ENCODE measurements around the gene UBXN7. TPM values are rescaled to one million over a fixed set of nuclear protein-coding genes. Genes with fewer than 3 reads are reported as not detected.
"Not testable (repeated sequence)": the region's sequence is repeated elsewhere in the genome, so short reads cannot be mapped to it uniquely, and the experiment has no call there.

The UBXN7 gene
- total RNA-seq, 1 donor from 2014 or later = 102 TPM

GRCh38 chr3:196463478-196463756 lies 31.2 kb upstream of the UBXN7 start:
- Mint-ChIP-seq H3K4me3 (ENCODE audit: low read depth) (no peak overlapping the region), H3K9me3 (ENCODE audit: low read depth) (peaks cover 8% of the 10 kb centered on the region), H3K4me1 (ENCODE audit: low read depth) (no peaks in the 10 kb centered on the region), H3K27ac (no peak overlapping the region), H3K36me3 (ENCODE audit: insufficient read depth) (peaks cover 13% of the 10 kb centered on the region), H3K27me3 (no peaks in the 10 kb centered on the region)
- no peak for TF ChIP-seq CTCF (IDR thresholded peaks at IDR 0.05; ENCODE audit: unreplicated experiment)
- DNase-seq (ENCODE audit: low spot score, unreplicated experiment) = no peak

- H3K36me3 Mint-ChIP-seq (ENCODE audit: insufficient read depth) = peaks cover 13% of the 10 kb centered on the region
- not testable (repeated sequence) for DNase-seq (ENCODE audit: low spot score, unreplicated experiment)
These were observed 30.7 kb upstream of the UBXN7 start for GRCh38 chr3:196462680-196463477.

GRCh38 chr3:196458063-196458462 lies 25.8 kb upstream of the UBXN7 start:
- no peak for TF ChIP-seq CTCF (IDR thresholded peaks at IDR 0.05; ENCODE audit: unreplicated experiment)
- Mint-ChIP-seq H3K4me1 (ENCODE audit: low read depth) (no peaks in the 10 kb centered on the region), H3K36me3 (ENCODE audit: insufficient read depth) (peaks cover 7% of the 10 kb centered on the region), H3K4me3 (ENCODE audit: low read depth) (no peak overlapping the region), H3K9me3 (ENCODE audit: low read depth) (peaks cover 8% of the 10 kb centered on the region), H3K27me3 (no peaks in the 10 kb centered on the region), H3K27ac (no peak overlapping the region)
- no peak for DNase-seq (ENCODE audit: low spot score, unreplicated experiment)

More at GRCh38 chr3:196462680-196463477, 30.7 kb upstream of the UBXN7 start:
- H3K9me3 Mint-ChIP-seq (ENCODE audit: low read depth); H3K4me3 Mint-ChIP-seq (ENCODE audit: low read depth); H3K27me3 Mint-ChIP-seq; H3K4me1 Mint-ChIP-seq (ENCODE audit: low read depth): not testable (repeated sequence)
- H3K27ac Mint-ChIP-seq = peak overlapping the region; percentile 6

- not testable (repeated sequence) for H3K4me1 Mint-ChIP-seq (ENCODE audit: low read depth); H3K4me3 Mint-ChIP-seq (ENCODE audit: low read depth); H3K27ac Mint-ChIP-seq; H3K27me3 Mint-ChIP-seq; H3K9me3 Mint-ChIP-seq (ENCODE audit: low read depth); H3K36me3 Mint-ChIP-seq (ENCODE audit: insufficient read depth); DNase-seq (ENCODE audit: low spot score, unreplicated experiment)
These were observed 25.2 kb upstream of the UBXN7 start for GRCh38 chr3:196457470-196457869.

GRCh38 chr3:196454935-196455334 lies 22.7 kb upstream of the UBXN7 start:
- Mint-ChIP-seq H3K9me3 (ENCODE audit: low read depth) (no peaks in the 10 kb centered on the region), H3K27ac (no peak overlapping the region), H3K36me3 (ENCODE audit: insufficient read depth) (no peaks in the 10 kb centered on the region), H3K4me3 (ENCODE audit: low read depth) (no peak overlapping the region), H3K27me3 (no peaks in the 10 kb centered on the region), H3K4me1 (ENCODE audit: low read depth) (no peaks in the 10 kb centered on the region)
- no peak for TF ChIP-seq CTCF (IDR thresholded peaks at IDR 0.05; ENCODE audit: unreplicated experiment)
- no peak for DNase-seq (ENCODE audit: low spot score, unreplicated experiment)

- not testable (repeated sequence) for H3K4me3 Mint-ChIP-seq (ENCODE audit: low read depth); H3K4me1 Mint-ChIP-seq (ENCODE audit: low read depth); DNase-seq (ENCODE audit: low spot score, unreplicated experiment); H3K36me3 Mint-ChIP-seq (ENCODE audit: insufficient read depth); H3K9me3 Mint-ChIP-seq (ENCODE audit: low read depth); H3K27ac Mint-ChIP-seq; H3K27me3 Mint-ChIP-seq
These were observed 13.2 kb upstream of the UBXN7 start for GRCh38 chr3:196445391-196445790.

- Mint-ChIP-seq H3K36me3 (ENCODE audit: insufficient read depth) (no peaks in the 10 kb centered on the region), H3K4me3 (ENCODE audit: low read depth) (no peak overlapping the region), H3K27ac (no peak overlapping the region), H3K4me1 (ENCODE audit: low read depth) (no peaks in the 10 kb centered on the region), H3K27me3 (no peaks in the 10 kb centered on the region), H3K9me3 (ENCODE audit: low read depth) (no peaks in the 10 kb centered on the region)
- DNase-seq (ENCODE audit: low spot score, unreplicated experiment) = no peak
- TF ChIP-seq CTCF (IDR thresholded peaks at IDR 0.05; ENCODE audit: unreplicated experiment) = no peak
These were observed 12.3 kb upstream of the UBXN7 start for GRCh38 chr3:196444500-196444894.
